GM21619 (cell line): ENCODE measurements around the gene GTF2H1.

Experiments used
- ATAC-seq: cut with Tn5 transposase; IDR thresholded peaks from one replicate; pipeline ENCODE4 v1.9.1; 2021; ENCODE audit not compliant: unreplicated experiment

The GTF2H1 gene

GRCh38 chr11:18321969-18322711 is at the start of gene GTF2H1, which contains the start of gene HPS5:
Gene GTF2H1, plus strand, starts transcription at chr11:18322567. Its CDS starts 10,508 bp downstream, at chr11:18333075.
Gene HPS5, minus strand, starts transcription at chr11:18322140. Its CDS starts 4,282 bp downstream, at chr11:18317858.
- ATAC-seq: peak; percentile 83

GRCh38 chr11:18277565-18278271 is 44.6 kb upstream of the GTF2H1 start:
- no peak for ATAC-seq

- ATAC-seq: peak; percentile 86
Measured at GRCh38 chr11:18280438-18281045, 41.8 kb upstream of the GTF2H1 start.

GRCh38 chr11:18282626-18283025 is 39.7 kb upstream of the GTF2H1 start:
- no peak for ATAC-seq

GRCh38 chr11:18285841-18286240 is 36.5 kb upstream of the GTF2H1 start:
- no peak for ATAC-seq

GRCh38 chr11:18288911-18289310 is 33.5 kb upstream of the GTF2H1 start:
- no peak for ATAC-seq

GRCh38 chr11:18294862-18295261 is 27.5 kb upstream of the GTF2H1 start:
- no peak for ATAC-seq

- ATAC-seq: no peak
Measured at GRCh38 chr11:18295316-18295715, 27.1 kb upstream of the GTF2H1 start.

- no peak for ATAC-seq
Measured at GRCh38 chr11:18299721-18300120, 22.6 kb upstream of the GTF2H1 start.

GRCh38 chr11:18304745-18305144 is 17.6 kb upstream of the GTF2H1 start:
- ATAC-seq: no peak

- no peak for ATAC-seq
Measured at GRCh38 chr11:18307461-18308139, 14.8 kb upstream of the GTF2H1 start.

- ATAC-seq: no peak
Measured at GRCh38 chr11:18308242-18308641, 14.1 kb upstream of the GTF2H1 start.

GRCh38 chr11:18309691-18310090 is 12.7 kb upstream of the GTF2H1 start:
- no peak for ATAC-seq

- no peak for ATAC-seq
Measured at GRCh38 chr11:18310800-18311340, 11.5 kb upstream of the GTF2H1 start.

- no peak for ATAC-seq
Measured at GRCh38 chr11:18312012-18312411, 10.4 kb upstream of the GTF2H1 start.

- no peak for ATAC-seq
Measured at GRCh38 chr11:18312663-18313420, 9.5 kb upstream of the GTF2H1 start.

- ATAC-seq: no peak
Measured at GRCh38 chr11:18313965-18314763, 8.2 kb upstream of the GTF2H1 start.

GRCh38 chr11:18314784-18315523 is 7.4 kb upstream of the GTF2H1 start:
- ATAC-seq: no peak

GRCh38 chr11:18315893-18316292 is 6.5 kb upstream of the GTF2H1 start:
- no peak for ATAC-seq
